GM18498 (cell line): ENCODE data around the gene AMMECR1L.
"Not testable (repeated sequence)": the region's sequence is repeated elsewhere in the genome, so short reads cannot be mapped to it uniquely, and the experiment has no call there.

Source experiments
- ATAC-seq: cut with Tn5 transposase; IDR thresholded peaks from one replicate; pipeline ENCODE4 v1.9.1; 2021; ENCODE audit warnings: mild to moderate bottlenecking, moderate library complexity; ENCODE audit not compliant: unreplicated experiment

Gene AMMECR1L

DNA sequence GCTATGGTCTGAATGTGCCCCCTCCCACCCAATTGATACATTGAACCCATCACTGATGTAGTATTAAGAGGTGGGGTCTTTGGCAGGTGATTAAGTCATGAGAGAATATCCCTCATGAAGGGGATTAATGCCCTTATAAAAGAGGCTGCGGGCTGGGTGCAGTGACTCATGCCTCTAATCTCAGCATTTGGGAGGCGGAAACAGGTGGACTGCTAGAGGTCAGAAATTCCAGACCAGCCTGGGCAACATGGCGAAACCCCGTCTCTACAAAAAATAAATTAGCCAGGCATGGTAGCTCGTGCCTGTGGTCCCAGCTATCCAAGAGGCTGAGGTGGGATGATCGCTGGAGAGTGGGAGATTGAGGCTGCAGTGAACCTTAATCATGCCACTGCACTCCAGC, 42.1 kb downstream of the AMMECR1L start:
- no peak for ATAC-seq

DNA sequence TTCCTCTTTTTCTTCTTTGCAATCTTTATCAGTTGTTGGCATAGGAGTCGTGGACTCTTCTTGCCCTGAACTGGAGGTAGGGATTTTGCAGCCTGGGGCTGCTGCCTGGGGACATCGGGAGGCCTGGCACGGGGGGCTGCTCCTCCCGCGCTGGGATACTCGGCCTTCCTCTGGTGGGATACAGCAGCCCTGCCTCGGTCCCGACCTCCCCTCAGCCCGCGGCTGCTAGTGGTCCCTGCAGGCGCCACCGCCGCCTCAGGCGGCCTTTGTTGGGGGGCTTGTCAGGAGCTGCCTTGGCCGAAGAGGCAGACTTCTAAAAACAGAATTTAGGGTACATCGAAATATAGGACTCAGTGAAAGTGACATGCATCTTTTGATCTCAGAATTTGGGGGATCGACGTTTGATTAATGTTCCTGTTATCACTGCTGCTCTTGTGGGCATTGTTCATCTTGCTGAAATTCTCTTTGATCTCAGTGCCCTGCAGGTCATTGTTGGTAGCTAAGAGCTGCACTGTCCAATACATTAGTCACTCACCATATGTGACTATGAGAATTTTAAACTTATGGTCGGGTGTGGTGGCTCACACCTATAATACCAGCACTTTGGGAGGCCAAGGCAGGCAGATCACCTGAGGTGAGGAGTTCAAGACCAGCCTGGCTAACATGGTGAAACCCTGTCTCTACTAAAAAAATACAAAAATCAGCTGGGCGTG, 44.1 kb downstream of the AMMECR1L start:
- no peak for ATAC-seq

DNA sequence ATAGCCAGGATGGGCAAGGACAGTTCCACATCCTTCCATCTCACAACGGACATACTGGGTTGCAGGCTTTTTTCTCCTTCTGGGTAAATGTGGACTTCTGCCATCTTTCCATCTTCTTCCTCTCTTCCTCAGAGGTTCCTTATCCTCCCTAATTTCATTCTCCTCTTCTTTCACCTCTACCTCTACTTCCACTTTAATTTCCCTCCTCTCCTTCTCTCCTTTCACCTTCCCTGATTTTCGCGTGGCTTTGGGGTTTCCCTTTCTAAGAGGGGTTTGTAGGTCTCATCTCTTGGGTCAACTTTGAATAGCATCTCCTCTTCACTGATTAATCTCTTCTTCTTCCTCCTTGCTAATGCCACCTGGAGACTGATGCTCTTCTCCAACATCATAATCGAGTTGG, 44.9 kb downstream of the AMMECR1L start:
- ATAC-seq, result no peak

DNA sequence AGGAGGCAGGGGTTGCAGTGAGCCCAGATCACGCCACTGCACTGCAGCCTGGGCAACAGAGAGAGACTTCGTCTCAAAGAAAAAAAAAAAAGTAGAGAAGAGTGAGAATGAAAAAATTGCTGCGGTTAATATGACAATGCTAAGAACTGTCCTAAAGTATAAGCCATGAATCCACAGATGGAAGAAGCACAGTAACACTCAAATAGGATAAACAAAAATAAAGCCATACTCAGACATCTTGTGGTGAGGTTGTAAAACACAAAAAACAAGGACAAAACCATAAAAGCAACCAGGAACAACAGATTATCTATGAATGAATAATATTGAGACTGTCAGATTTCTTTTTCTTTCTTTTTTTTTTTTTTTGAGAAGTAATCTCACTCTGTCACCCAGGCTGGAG, 50.8 kb downstream of the AMMECR1L start:
- no peak for ATAC-seq

DNA sequence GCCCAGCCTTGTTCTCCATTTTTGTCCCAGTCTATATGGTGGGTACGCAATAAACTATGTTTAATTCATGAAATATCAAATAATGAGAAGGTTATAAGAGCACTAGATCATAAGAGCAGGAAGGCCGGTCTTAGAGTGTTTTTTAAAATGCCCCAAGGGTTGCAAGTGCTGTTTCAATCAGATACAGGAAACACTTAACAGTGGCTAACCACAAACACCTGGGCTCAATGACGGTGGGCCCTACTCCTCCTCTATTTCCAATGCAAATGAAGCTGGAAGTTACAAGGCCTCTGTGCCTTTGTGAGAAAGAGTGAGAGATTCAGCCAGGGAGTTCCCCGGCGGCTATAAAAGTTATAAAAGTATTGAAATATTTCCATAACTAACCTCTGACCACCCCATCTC, 55.9 kb downstream of the AMMECR1L start:
- peak; percentile 98 for ATAC-seq

DNA sequence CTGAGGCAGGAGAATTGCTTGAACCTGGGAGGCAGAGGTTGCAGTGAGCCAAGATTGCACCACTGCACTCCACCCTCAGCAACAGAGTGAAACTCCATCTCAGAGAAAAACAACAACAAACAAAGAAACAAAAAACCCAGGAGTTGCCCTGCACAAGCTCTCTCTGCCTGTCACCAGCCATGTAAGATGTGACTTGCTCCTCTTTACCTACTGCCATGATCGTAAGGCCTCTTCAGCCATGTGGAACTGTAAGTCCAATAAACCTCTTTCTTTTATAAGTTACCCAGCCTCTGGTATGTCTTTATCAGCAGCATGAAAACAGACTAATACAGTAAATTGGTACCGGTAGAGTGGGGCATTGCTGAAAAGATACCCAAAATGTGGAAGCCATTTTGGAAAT, 59.0 kb downstream of the AMMECR1L start:
- not testable (repeated sequence) for ATAC-seq

DNA sequence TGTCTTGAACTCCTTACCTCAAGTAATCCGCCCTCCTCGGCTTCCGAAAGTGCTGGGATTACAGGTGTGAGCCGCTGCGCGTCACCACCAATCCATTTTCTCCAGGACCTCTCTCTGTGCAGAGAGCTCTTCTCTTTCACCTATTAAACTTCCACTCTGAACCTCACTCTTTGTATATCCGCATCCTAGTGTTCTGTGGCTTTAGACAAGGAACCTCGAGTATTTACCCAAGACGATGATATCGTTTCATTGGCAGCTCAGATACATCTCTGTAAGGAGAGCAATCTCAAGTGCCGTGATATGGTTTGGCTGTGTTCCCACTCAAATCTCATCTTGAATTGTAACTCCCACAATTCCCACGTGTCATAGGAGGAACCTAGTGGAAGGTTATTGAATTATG, 59.7 kb downstream of the AMMECR1L start:
- no peak for ATAC-seq

DNA sequence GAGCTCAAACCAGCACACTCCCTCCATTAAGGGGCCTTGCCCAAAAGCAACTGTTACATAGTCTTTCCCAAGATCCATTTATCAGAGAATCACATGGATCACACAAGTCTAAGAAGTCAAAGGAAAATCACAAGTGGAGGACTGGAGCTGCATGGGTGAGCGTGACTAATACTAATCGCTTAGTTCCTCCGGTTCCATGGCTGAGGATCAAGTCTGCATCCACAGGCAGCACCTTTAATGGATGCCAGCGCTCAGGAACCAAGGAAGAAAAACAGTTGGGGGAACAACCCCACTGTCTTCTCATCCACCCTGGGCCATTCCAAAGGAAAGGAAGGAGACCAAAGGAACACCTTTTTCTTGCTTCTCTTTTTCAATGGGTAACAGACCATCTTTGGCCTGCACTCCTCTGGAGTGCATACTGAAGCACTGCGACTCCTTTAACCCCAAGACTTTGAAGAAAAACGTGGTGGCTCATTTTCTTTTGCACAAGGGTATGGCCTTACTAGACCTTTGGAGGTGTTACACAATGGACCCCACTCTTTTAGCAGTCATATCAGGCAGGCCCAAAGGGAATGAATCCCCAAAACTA, 65.6 kb downstream of the AMMECR1L start:
- no peak for ATAC-seq

DNA sequence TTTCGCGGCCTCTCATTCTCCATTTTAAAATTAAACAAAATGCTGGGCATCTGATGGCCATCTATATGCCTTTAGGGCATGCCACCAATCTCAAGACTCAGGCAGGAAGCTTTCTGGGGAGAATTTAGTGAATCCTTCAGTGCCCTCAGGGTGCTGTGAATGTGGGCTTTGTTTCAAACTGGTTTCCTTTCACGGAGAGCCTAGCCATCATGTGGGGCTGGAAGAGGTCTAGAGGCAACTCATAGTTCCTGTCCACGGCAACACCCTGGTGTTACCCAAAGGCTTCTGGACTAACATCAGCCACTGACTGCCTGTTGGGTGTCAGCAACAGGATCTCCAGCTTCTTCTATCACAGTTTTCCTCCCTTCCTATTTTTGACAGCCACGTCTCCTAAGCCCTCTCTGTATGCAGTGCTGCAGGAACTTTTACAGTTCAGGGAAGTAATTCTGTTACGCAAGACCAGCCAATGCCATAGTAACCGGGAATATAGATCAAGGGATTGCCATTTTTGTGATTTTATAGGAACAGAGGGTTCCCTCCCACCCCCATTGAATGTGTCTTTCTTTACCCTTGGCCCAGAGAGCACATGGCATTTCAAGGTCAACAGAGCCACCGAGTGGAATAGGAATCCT, 66.8 kb downstream of the AMMECR1L start:
- no peak for ATAC-seq

DNA sequence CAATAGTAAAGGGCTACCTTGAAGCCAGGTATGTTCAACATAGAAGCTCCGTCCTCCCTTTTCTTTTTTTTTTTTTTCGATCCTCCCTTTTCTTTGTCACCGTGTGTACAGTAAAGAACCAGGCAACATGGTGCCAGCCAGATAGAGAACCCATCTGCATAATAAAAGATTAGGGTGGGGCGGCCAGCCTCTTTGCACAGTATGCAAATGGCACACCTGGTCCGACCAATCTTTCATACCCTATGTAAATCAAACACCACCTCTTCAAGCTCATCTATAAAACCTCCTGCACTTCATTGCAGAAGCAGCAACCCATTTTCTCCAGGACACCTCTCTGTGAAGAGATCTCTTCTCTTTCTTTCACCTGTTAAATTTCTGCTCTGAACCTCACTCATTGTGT, 67.5 kb downstream of the AMMECR1L start:
- no peak for ATAC-seq

DNA sequence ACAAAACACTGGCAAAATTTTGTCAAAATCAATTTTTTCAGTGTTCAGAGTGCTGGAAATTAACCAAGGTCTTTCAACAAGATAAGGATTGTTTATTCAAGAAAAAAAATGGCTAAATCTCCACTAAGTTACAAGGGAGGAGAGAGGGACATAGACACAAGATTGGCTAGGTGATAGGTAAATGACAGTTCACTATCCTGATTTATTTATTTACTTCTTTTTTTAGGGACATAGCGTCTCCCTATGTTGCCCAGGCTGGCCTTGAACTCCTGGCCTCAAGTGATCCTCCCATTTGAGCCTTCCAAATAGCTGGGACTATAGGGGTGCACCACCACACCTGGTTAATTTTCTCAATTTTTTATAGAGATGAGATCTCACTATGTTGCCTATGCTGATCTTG, 71.1 kb downstream of the AMMECR1L start:
- no peak for ATAC-seq

DNA sequence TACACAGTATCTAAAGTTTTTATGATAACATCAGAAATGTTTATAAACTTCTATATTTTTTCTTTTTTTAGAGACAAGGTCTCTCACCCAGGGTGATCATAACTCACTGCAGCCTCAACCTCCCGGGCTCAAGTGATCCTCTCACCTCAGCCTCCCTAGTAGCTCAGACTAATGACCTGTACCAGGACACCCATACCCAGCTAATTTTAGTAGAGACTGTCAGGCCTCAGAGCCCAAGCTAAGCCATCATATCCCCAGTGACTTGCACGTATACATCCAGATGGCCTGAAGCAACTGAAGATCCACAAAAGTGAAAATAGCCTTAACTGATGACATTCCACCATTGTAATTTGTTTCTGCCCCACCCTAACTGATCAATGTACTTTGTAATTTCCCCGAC, 73.3 kb downstream of the AMMECR1L start:
- not testable (repeated sequence) for ATAC-seq
